Measurements from ENCODE around the gene RAPGEF4. TPM values are rescaled to one million over a fixed set of nuclear protein-coding genes. Genes with fewer than 3 reads are reported as not detected.

The RAPGEF4 gene
- polyA plus RNA-seq, 3 donors: not detected

DNA sequence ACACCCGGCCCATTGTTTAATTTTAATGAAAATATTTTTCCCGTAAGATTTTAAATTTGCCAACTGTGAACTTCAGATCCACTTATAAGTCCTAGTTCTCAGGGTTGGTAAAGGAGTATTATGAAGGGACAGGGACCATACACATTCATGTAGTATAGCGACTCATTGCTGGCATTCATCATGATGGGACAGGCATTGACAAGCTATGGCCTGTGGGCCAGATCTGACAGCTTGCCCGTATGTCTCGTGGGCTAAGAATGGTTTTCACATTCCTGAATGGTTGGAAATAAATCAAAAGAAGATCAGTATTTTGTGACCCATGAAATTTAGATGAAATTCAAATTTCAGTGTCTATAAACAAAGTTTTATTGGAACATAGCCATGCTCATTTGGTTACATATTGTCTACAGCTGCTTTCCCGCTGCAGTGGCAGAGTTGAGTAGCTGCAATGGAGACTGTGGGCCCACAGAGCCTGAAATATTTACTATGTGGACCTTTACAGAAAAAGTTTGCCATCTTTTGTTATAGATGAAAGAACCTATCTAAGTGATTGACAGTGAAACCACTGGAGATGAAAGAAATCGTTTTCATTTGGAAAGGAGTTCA is 4.1 kb downstream of the RAPGEF4 start:
- Histone ChIP-seq H2AFZ (ENCODE audit: insufficient read depth, low read depth, low read length, poor library complexity, severe bottlenecking) (no peak overlapping the region), H3K9me3 (replicated peaks in 1 of 2; ENCODE audit: control insufficient read depth in 1 of 2, insufficient read depth in 1 of 2, low read length in 2 of 2) (peaks cover 0 to 16% of the 10 kb centered on the region in 2 donors), H3K4me2 (replicated peaks; ENCODE audit: extremely low read depth, low read length, poor library complexity, severe bottlenecking) (no peak overlapping the region), H3K27me3 (ENCODE audit: control insufficient read depth in 2 of 2, insufficient read depth in 2 of 2, low read length in 2 of 2) (peaks cover 39 to 45% of the 10 kb centered on the region in 2 donors), H3K4me1 (ENCODE audit: control insufficient read depth in 1 of 2, insufficient read depth in 2 of 2, low read length in 2 of 2) (peaks cover 0 to 5% of the 10 kb centered on the region in 2 donors), H3K9ac (ENCODE audit: insufficient read depth, low read length, poor library complexity, severe bottlenecking) (no peak overlapping the region), H3K79me2 (ENCODE audit: insufficient read depth, low read length) (no peaks in the 10 kb centered on the region), H3K27ac (ENCODE audit: low read depth in 1 of 2, low read length in 2 of 2) (no peak overlapping the region), H4K20me1 (ENCODE audit: insufficient read depth, low read length) (no peaks in the 10 kb centered on the region), H3K36me3 (replicated peaks in 1 of 2; ENCODE audit: control insufficient read depth in 1 of 2, insufficient read depth in 2 of 2, low read length in 2 of 2) (no peaks in the 10 kb centered on the region), H3K4me3 (replicated peaks in 1 of 3; ENCODE audit: low read depth in 2 of 3, low read length in 3 of 3) (no peak overlapping the region)
- Mint-ChIP-seq H3K27ac (no peak overlapping the region), H3K36me3 (no peaks in the 10 kb centered on the region), H3K27me3 (ENCODE audit: low read depth in 3 of 3) (peaks cover 36 to 51% (median 49%) of the 10 kb centered on the region in 3 donors), H3K4me1 (peaks cover 10% of the 10 kb centered on the region), H3K4me3 (no peak overlapping the region), H3K9me3 (peaks cover 4 to 20% (median 15%) of the 10 kb centered on the region in 7 donors)
- no peak for DNase-seq
- intact Hi-C loops (cut with micrococcal nuclease): no loop called here
- 100% methylated on average over 2 of the region's 7 CpGs for WGBS (ENCODE audit: insufficient coverage)
- TF ChIP-seq, protein P1, sequence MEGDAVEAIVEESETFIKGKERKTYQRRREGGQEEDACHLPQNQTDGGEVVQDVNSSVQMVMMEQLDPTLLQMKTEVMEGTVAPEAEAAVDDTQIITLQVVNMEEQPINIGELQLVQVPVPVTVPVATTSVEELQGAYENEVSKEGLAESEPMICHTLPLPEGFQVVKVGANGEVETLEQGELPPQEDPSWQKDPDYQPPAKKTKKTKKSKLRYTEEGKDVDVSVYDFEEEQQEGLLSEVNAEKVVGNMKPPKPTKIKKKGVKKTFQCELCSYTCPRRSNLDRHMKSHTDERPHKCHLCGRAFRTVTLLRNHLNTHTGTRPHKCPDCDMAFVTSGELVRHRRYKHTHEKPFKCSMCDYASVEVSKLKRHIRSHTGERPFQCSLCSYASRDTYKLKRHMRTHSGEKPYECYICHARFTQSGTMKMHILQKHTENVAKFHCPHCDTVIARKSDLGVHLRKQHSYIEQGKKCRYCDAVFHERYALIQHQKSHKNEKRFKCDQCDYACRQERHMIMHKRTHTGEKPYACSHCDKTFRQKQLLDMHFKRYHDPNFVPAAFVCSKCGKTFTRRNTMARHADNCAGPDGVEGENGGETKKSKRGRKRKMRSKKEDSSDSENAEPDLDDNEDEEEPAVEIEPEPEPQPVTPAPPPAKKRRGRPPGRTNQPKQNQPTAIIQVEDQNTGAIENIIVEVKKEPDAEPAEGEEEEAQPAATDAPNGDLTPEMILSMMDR (IDR thresholded peaks at IDR 0.05): no peak

DNA sequence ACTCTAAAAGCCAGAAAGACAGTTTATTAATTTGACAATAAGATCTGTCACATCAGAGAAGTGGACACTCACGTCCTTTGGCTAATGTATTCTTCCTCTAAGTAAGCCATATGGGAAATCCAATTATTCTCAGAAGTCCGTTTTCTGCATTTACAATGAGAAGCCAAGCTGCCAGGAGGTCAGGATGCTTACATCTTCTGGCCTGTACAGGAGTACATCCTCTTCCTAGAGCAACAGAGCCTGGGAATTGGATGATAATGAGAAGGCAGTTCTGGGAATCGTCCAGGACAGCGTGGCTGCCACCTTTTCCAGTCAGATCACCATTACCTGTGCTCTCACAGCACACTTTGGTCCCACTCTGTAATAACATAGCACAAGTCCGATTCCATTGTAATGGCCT is 5.2 kb downstream of the RAPGEF4 start:
- no peaks in the 10 kb centered on the region for H3K36me3 Mint-ChIP-seq
- WGBS (ENCODE audit: insufficient coverage): 92% methylated on average over 3 of the region's 5 CpGs

More for the DNA sequence above, 5.2 kb downstream of the RAPGEF4 start:
- peaks cover 0 to 4% of the 10 kb centered on the region in 2 donors for H3K4me1 ChIP-seq (ENCODE audit: control insufficient read depth in 1 of 2, insufficient read depth in 2 of 2, low read length in 2 of 2)
- TF ChIP-seq, protein P1 (IDR thresholded peaks at IDR 0.05): no peak
- intact Hi-C loops (cut with micrococcal nuclease): no loop called here
- Mint-ChIP-seq H3K9me3 (peaks cover 4 to 17% (median 11%) of the 10 kb centered on the region in 7 donors), H3K27me3 (ENCODE audit: low read depth in 3 of 3) (peaks cover 31 to 44% (median 42%) of the 10 kb centered on the region in 3 donors), H3K4me1 (peaks cover 5% of the 10 kb centered on the region), H3K4me3 (no peak overlapping the region), H3K27ac (no peak overlapping the region)
- no peaks in the 10 kb centered on the region for H3K36me3 ChIP-seq (replicated peaks in 1 of 2; ENCODE audit: control insufficient read depth in 1 of 2, insufficient read depth in 2 of 2, low read length in 2 of 2)
- H3K9ac ChIP-seq (ENCODE audit: insufficient read depth, low read length, poor library complexity, severe bottlenecking): no peak overlapping the region
- peaks cover 34 to 41% of the 10 kb centered on the region in 2 donors for H3K27me3 ChIP-seq (ENCODE audit: control insufficient read depth in 2 of 2, insufficient read depth in 2 of 2, low read length in 2 of 2)
- no peak overlapping the region for H3K27ac ChIP-seq (ENCODE audit: low read depth in 1 of 2, low read length in 2 of 2)
- H3K79me2 ChIP-seq (ENCODE audit: insufficient read depth, low read length): no peaks in the 10 kb centered on the region
- no peak overlapping the region for H2AFZ ChIP-seq (ENCODE audit: insufficient read depth, low read depth, low read length, poor library complexity, severe bottlenecking)
- no peaks in the 10 kb centered on the region for H4K20me1 ChIP-seq (ENCODE audit: insufficient read depth, low read length)
- DNase-seq: no peak
- H3K9me3 ChIP-seq (replicated peaks in 1 of 2; ENCODE audit: control insufficient read depth in 1 of 2, insufficient read depth in 1 of 2, low read length in 2 of 2): peaks cover 0 to 16% of the 10 kb centered on the region in 2 donors
- no peak overlapping the region for H3K4me3 ChIP-seq (replicated peaks in 1 of 3; ENCODE audit: low read depth in 2 of 3, low read length in 3 of 3)
- H3K4me2 ChIP-seq (replicated peaks; ENCODE audit: extremely low read depth, low read length, poor library complexity, severe bottlenecking): no peak overlapping the region
